Hepatocyte (in vitro differentiated cells): Measurements from ENCODE around the gene FN1. TPM values are rescaled to one million over a fixed set of nuclear protein-coding genes. Genes with fewer than 3 reads are reported as not detected.

Source experiments
- DNase-seq: peaks from one replicate; pipeline ENCODE4 v3.0.0-alpha.2; 2016; ENCODE audit warnings: low spot score
- H2AFZ ChIP-seq: fragments of 200-600 bp; sonication (generic); 2 replicates; pipeline ENCODE4 v1.6.0; 2016; ENCODE audit warnings: antibody characterized with exemption, mild to moderate bottlenecking
- H3K27ac ChIP-seq: fragments of 200-600 bp; sonication (generic); 2 replicates; pipeline ENCODE4 v1.5.1; 2016; ENCODE audit warnings: mild to moderate bottlenecking
- H3K27me3 ChIP-seq: fragments of 200-600 bp; sonication (generic); 2 replicates; pipeline ENCODE4 v1.6.1; 2016
- H3K36me3 ChIP-seq: fragments of 200-600 bp; sonication (generic); replicated peaks from 2 replicates; pipeline ENCODE4 v1.5.1; 2016; ENCODE audit warnings: low read depth; ENCODE audit not compliant: insufficient read depth
- H3K4me1 ChIP-seq: fragments of 200-600 bp; sonication (generic); 2 replicates; pipeline ENCODE4 v1.5.1; 2016; ENCODE audit warnings: mild to moderate bottlenecking, moderate library complexity; ENCODE audit not compliant: insufficient read depth
- H3K4me2 ChIP-seq: fragments of 200-600 bp; sonication (generic); 2 replicates; pipeline ENCODE4 v1.6.0; 2016
- H3K4me3 ChIP-seq: fragments of 200-600 bp; sonication (generic); 2 replicates; pipeline ENCODE4 v1.5.1; 2016; ENCODE audit warnings: mild to moderate bottlenecking
- H3K79me2 ChIP-seq: fragments of 200-600 bp; sonication (generic); 2 replicates; pipeline ENCODE4 v1.6.0; 2017; ENCODE audit warnings: mild to moderate bottlenecking
- H3K9me2 ChIP-seq: fragments of 200-600 bp; sonication (generic); replicated peaks from 2 replicates; pipeline ENCODE4 v1.6.0; 2017; ENCODE audit warnings: mild to moderate bottlenecking; ENCODE audit not compliant: insufficient read depth
- H3K9me3 ChIP-seq: fragments of 200-600 bp; sonication (generic); 2 replicates; pipeline ENCODE4 v1.5.1; 2016; ENCODE audit warnings: low read depth, mild to moderate bottlenecking
- H4K20me1 ChIP-seq: fragments of 200-600 bp; sonication (generic); 2 replicates; pipeline ENCODE4 v1.6.0; 2016; ENCODE audit warnings: mild to moderate bottlenecking; ENCODE audit not compliant: insufficient read depth, poor library complexity, severe bottlenecking
- CTCF ChIP-seq: fragments of 200-600 bp; sonication (generic); IDR thresholded peaks from 2 replicates; pipeline ENCODE4 v1.5.1; 2016; ENCODE audit warnings: antibody characterized with exemption, mild to moderate bottlenecking; ENCODE audit not compliant: poor library complexity
- EZH2 ChIP-seq: fragments of 200-600 bp; sonication (generic); IDR thresholded peaks from 2 replicates; pipeline ENCODE4 v1.6.1; 2016; ENCODE audit warnings: antibody characterized with exemption, mild to moderate bottlenecking, borderline replicate concordance
- EZH2phosphoT487 ChIP-seq: fragments of 200-600 bp; sonication (generic); IDR thresholded peaks from one replicate; pipeline ENCODE4 v1.6.1; 2018; ENCODE audit warnings: antibody characterized with exemption, mild to moderate bottlenecking, low read depth, moderate library complexity; ENCODE audit not compliant: unreplicated experiment, severe bottlenecking
- WGBS: methylation state at CpG from one replicate; pipeline ENCODE4 v1.1.6; 2016; ENCODE audit warnings: low lambda C conversion rate; ENCODE audit errors: missing lambda C conversion rate; 5-methylcytosine and 5-hydroxymethylcytosine counted together
- polyA plus RNA-seq: library from polyadenylated mRNA; unstranded; fragments of >200 nt; fragmentation: Nextera tagmentation; extraction: Ambion mirVana; gene quantifications from 2 replicates; pipeline ENCODE4 v1.2.1, GENCODE V29; 2016
- total RNA-seq: library from RNA; depleted of rRNA; stranded (reverse); fragments of >200 nt; gene quantifications from 2 replicates; pipeline ENCODE4 v1.2.3, GENCODE V29; 2014

FN1 gene
- total and polyA plus RNA-seq, 2 experiments from 2014 or later, result 1,650 to 3,020 TPM

GRCh38 chr2:215392164-215392563 is 43.7 kb downstream of the FN1 start:
- Histone ChIP-seq H3K9me2 (no peaks in the 10 kb centered on the region), H3K27me3 (no peaks in the 10 kb centered on the region), H3K36me3 (no peaks in the 10 kb centered on the region), H3K27ac (no peak overlapping the region), H3K4me3 (no peak overlapping the region), H3K79me2 (no peaks in the 10 kb centered on the region), H2AFZ (no peak overlapping the region), H3K4me1 (no peaks in the 10 kb centered on the region), H4K20me1 (no peaks in the 10 kb centered on the region), H3K9me3 (no peaks in the 10 kb centered on the region), H3K4me2 (no peak overlapping the region)
- TF ChIP-seq EZH2, result no peak
- no peak for TF ChIP-seq EZH2phosphoT487
- TF ChIP-seq CTCF, result no peak
- DNase-seq, result no peak

DNA sequence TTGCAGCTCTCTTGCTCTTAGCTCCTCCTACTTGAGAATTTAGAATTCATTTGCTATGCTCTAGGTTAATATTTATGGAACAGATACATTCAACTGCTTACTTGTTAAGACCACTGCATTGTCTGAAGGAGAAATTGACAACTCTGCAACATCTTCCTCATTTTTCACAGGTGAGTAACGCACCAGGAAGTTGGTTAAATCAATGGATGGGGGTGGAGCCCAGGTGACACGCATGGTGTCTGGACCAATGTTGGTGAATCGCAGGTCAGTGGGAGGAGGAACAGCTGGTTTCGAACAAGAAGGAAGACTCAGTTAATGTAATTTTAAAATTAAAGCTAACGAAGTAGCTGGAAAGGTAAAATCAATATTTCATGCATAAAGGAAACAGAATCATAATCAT is 44.3 kb downstream of the FN1 start:
- TF ChIP-seq CTCF, result no peak
- TF ChIP-seq EZH2, result no peak
- TF ChIP-seq EZH2phosphoT487, result no peak
- no peaks in the 10 kb centered on the region for H3K79me2 ChIP-seq
- no peaks in the 10 kb centered on the region for H4K20me1 ChIP-seq
- H3K4me1 ChIP-seq, result no peaks in the 10 kb centered on the region
- H2AFZ ChIP-seq, result no peak overlapping the region
- no peak overlapping the region for H3K27ac ChIP-seq
- H3K36me3 ChIP-seq, result no peaks in the 10 kb centered on the region
- no peak for DNase-seq
- no peak overlapping the region for H3K4me3 ChIP-seq
- no peaks in the 10 kb centered on the region for H3K9me3 ChIP-seq
- H3K4me2 ChIP-seq, result no peak overlapping the region
- no peaks in the 10 kb centered on the region for H3K27me3 ChIP-seq
- H3K9me2 ChIP-seq, result no peaks in the 10 kb centered on the region
- WGBS, result 92% methylated on average over 5 of the region's 5 CpGs

- no peak for TF ChIP-seq EZH2phosphoT487
- TF ChIP-seq EZH2, result no peak
- no peak for TF ChIP-seq CTCF
- Histone ChIP-seq H4K20me1 (no peaks in the 10 kb centered on the region), H3K36me3 (no peaks in the 10 kb centered on the region), H3K4me3 (no peak overlapping the region), H3K27me3 (no peaks in the 10 kb centered on the region), H3K4me2 (no peak overlapping the region), H3K27ac (no peak overlapping the region), H3K9me2 (no peaks in the 10 kb centered on the region), H2AFZ (no peak overlapping the region), H3K4me1 (no peaks in the 10 kb centered on the region), H3K9me3 (no peaks in the 10 kb centered on the region), H3K79me2 (no peaks in the 10 kb centered on the region)
- no peak for DNase-seq
- 94% methylated on average over 2 of the region's 2 CpGs for WGBS
Measured at GRCh38 chr2:215390550-215390913, 45.3 kb downstream of the FN1 start.

DNA sequence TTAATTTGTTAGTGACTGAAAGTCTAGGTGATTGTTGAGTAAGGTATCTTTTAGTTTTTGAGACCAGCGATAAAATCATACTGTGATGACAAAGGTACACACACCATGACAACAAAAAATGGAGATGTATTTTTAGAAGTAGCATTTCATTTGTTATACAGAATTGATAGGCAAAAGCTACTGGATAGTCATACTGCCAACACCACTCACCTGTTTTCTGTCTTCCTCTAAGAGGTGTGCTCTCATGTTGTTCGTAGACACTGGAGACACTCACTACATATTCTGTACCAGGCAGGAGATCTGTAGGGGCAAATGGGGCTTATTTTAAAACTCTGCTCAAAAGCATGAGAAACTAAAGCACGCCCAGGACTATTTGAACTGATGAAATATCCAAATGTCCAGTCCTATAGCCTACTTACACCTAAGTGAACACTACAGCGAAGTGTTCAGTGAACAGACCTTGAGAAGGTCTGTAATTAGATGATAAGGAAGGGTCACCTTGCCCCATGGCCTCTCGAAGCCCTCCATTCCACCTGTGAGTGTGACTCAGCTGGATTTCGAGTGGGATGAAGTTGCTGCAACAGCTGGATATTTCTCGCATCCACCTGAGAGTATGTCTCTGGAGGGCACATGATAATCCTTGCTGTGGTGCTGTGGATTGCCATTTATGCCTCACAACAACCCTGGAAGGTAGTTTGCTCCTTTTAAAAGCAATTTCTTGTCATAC is 47.7 kb downstream of the FN1 start:
- no peaks in the 10 kb centered on the region for H3K9me3 ChIP-seq
- no peaks in the 10 kb centered on the region for H4K20me1 ChIP-seq
- H3K36me3 ChIP-seq, result peaks cover 9% of the 10 kb centered on the region
- H3K27ac ChIP-seq, result no peak overlapping the region
- no peaks in the 10 kb centered on the region for H3K79me2 ChIP-seq
- H3K4me1 ChIP-seq, result no peaks in the 10 kb centered on the region
- no peak overlapping the region for H3K4me2 ChIP-seq
- no peak for TF ChIP-seq CTCF
- TF ChIP-seq EZH2, result no peak
- no peak for TF ChIP-seq EZH2phosphoT487
- DNase-seq, result no peak
- H3K9me2 ChIP-seq, result no peaks in the 10 kb centered on the region
- no peaks in the 10 kb centered on the region for H3K27me3 ChIP-seq
- no peak overlapping the region for H2AFZ ChIP-seq
- 92% methylated on average over 7 of the region's 7 CpGs for WGBS
- no peak overlapping the region for H3K4me3 ChIP-seq
